KMS-11 (cell line): ENCODE data around the gene CAT.

ENCODE experiments used
- H2AFZ ChIP-seq: fragments of 200-600 bp; sonication (generic); 2 replicates; pipeline ENCODE4 v1.6.1; 2016; ENCODE audit warnings: antibody characterized with exemption, mixed run types, low read depth
- H3K27ac ChIP-seq: fragments of 200-600 bp; sonication (generic); 2 replicates; pipeline ENCODE4 v1.6.1; 2016; ENCODE audit warnings: mild to moderate bottlenecking, mixed run types
- H3K27me3 ChIP-seq: fragments of 200-600 bp; sonication (generic); 2 replicates; pipeline ENCODE4 v1.6.1; 2017; ENCODE audit warnings: mild to moderate bottlenecking, low read depth, mixed run types, moderate library complexity; ENCODE audit not compliant: insufficient read depth
- H3K36me3 ChIP-seq: fragments of 200-600 bp; sonication (generic); 2 replicates; pipeline ENCODE4 v1.6.1; 2017; ENCODE audit warnings: mild to moderate bottlenecking, mixed run types; ENCODE audit not compliant: insufficient read depth
- H3K4me1 ChIP-seq: fragments of 200-600 bp; sonication (generic); 2 replicates; pipeline ENCODE4 v1.6.1; 2016; ENCODE audit warnings: mild to moderate bottlenecking, low read depth, mixed run types; ENCODE audit not compliant: poor library complexity, severe bottlenecking
- H3K4me2 ChIP-seq: fragments of 200-600 bp; sonication (generic); 2 replicates; pipeline ENCODE4 v1.7.0; 2016; ENCODE audit warnings: mild to moderate bottlenecking, mixed run types
- H3K4me3 ChIP-seq: fragments of 200-600 bp; sonication (generic); IDR thresholded peaks from 2 replicates; pipeline ENCODE4 v1.6.1; 2017; ENCODE audit warnings: low read depth, low read length, mixed read lengths; ENCODE audit not compliant: insufficient read depth
- H3K79me2 ChIP-seq: fragments of 200-600 bp; sonication (generic); 2 replicates; pipeline ENCODE4 v1.6.1; 2016; ENCODE audit warnings: low read depth, mixed run types; ENCODE audit not compliant: insufficient read depth
- H3K9ac ChIP-seq: fragments of 200-600 bp; sonication (generic); 2 replicates; pipeline ENCODE4 v1.6.1; 2016; ENCODE audit warnings: mild to moderate bottlenecking, mixed run types
- H4K20me1 ChIP-seq: fragments of 200-600 bp; sonication (generic); 2 replicates; pipeline ENCODE4 v1.6.1; 2016; ENCODE audit warnings: mild to moderate bottlenecking, mixed run types; ENCODE audit not compliant: insufficient read depth
- TF ChIP-seq, protein P1 (sequence below): fragments of 200-600 bp; sonication (generic); conservative IDR thresholded peaks from 2 replicates; pipeline ENCODE4 v1.6.1; 2017; ENCODE audit warnings: low read depth, mild to moderate bottlenecking, antibody characterized with exemption, low read length, moderate library complexity, mixed read lengths

CAT gene

DNA sequence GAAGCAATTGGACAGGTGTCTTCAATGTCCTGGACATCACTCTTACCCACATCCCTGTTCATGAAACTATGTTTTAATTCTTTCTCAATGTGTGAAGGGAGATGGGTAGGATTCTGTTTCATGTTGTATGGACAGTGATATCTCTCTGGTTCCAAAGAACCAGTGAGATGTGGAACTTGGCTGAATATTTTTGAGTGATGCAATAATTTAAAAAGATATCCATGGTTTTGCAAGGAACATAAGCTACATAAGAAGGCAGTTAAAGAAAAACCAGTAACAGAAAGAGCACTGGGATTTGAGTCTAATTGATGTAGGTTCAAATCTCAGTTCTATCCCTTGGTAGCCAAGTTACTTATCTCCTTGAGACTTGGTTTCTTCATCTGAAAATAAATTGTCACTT lies 82.5 kb downstream of the CAT start:
- Histone ChIP-seq H3K4me3 (no peak overlapping the region), H3K36me3 (no peaks in the 10 kb centered on the region), H4K20me1 (no peaks in the 10 kb centered on the region), H3K4me1 (no peaks in the 10 kb centered on the region), H3K27me3 (no peaks in the 10 kb centered on the region), H2AFZ (no peak overlapping the region), H3K9ac (no peak overlapping the region), H3K4me2 (no peak overlapping the region), H3K27ac (no peak overlapping the region), H3K79me2 (no peaks in the 10 kb centered on the region)
- TF ChIP-seq, protein P1, sequence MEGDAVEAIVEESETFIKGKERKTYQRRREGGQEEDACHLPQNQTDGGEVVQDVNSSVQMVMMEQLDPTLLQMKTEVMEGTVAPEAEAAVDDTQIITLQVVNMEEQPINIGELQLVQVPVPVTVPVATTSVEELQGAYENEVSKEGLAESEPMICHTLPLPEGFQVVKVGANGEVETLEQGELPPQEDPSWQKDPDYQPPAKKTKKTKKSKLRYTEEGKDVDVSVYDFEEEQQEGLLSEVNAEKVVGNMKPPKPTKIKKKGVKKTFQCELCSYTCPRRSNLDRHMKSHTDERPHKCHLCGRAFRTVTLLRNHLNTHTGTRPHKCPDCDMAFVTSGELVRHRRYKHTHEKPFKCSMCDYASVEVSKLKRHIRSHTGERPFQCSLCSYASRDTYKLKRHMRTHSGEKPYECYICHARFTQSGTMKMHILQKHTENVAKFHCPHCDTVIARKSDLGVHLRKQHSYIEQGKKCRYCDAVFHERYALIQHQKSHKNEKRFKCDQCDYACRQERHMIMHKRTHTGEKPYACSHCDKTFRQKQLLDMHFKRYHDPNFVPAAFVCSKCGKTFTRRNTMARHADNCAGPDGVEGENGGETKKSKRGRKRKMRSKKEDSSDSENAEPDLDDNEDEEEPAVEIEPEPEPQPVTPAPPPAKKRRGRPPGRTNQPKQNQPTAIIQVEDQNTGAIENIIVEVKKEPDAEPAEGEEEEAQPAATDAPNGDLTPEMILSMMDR, result no peak
